Stimulated activated CD8-positive, alpha-beta memory T cell treated with anti-CD3 and anti-CD28 coated beads, Interleukin-2, amount 100 ng/mL, for 48 hours (primary cell): ENCODE measurements around the gene SNX5.

Source experiments
- DNase-seq, 2 donors: peaks; one replicate each; pipeline ENCODE4 v3.0.0-alpha.2; 2020; ENCODE audit warnings: low read depth in 2 of 2

SNX5 gene

DNA sequence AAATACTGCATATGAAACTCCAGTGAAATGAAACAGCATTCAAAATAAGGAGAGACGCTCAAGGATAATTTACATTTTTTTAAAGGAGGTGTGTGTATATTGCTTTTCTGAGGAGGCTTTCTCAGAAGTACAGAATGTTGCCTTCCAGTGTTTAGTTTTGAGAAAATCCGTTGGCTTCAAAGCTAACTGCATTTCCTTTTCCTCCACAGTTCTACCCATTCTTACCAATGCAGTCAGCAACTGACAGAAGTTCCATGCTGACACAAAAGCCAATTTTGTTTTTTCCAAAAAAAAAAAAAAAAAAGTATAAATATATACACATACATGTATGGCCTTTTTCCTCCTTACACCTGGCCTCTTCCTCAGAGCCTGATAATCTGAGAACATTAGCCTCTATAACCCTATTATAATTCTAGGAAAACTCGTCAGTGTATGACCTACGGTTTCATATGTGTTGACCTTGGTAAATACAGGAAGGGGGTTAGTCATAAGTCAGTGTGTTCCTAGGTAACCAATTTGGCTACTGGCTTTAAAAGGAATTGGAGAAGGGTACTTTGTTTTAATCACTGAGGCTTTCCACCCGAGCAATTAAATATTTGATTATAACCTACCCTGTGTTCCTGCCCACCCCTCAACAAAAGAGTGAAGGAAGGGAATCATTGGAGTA lies 24.4 kb upstream of the SNX5 start:
- no peak for DNase-seq

DNA sequence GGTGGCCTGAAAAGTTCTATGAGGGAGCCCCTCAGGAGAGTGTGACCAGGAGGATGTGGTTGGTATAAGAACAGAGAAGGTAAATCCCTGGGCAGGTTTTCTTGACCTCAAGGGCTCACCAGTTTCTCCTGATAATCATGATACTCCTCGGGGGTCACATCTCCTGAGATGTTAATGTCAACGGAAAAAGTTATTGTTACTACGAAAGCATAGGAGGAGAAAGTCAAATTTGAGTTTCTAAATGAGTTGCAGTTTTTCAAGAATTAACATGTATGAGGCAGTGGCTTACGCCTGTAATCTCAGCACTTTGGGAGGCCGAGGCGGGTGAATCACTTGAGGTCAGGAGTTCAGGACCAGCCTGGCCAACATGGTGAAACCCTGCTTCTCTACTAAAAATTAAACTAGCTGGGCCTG lies 23.6 kb upstream of the SNX5 start:
- DNase-seq, result peak in 1 of 2 donors; percentile 43

DNA sequence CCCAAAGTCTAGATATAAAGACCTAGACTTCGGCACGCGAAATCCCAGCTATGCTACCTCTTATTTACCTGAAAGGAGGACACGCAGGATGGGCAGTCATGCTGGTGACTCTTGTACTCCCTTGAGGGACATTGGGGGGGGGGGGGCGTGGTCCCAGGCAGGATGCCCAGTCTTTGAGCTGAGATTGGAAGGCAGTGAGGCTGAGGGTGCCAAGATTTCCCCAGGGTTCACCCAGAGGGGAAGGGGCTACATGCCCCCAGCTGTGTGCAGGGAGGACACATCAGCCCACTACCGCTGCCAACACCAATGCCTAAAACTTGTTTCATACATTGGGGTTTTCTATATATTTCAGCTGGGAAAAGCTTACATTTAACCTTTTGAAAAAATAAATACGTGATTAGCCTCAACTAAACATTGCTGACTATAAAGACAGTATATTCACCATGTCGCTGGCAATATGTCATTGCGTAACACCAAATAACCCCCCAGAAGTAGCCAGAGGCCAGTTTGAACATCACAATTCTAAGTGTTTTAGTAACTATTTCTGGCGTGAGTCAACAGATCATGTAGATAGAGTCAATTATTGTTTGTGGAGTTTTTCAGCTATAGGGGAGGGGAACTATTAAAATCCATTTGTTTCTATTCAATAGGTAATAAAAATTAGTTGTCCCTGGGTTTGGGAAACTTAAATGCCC lies 21.8 kb upstream of the SNX5 start:
- DNase-seq, result no peak

DNA sequence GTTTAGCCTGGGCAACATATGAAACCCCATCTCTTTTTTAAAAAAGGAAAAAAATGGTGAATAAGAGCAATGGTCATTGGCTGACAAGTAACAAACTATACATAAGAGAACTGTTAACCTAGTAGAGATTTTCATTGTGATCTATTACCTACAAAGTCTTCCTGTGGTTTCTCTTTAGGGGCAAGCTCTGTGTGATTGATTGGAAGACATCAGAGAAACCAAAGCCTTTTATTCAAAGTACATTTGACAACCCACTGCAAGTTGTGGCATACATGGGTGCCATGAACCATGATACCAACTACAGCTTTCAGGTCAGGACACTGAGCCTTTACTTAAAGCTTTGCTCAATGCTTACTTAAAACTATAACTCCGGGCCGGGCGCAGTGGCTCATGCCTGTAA lies 19.4 kb upstream of the SNX5 start:
- DNase-seq, result no peak

DNA sequence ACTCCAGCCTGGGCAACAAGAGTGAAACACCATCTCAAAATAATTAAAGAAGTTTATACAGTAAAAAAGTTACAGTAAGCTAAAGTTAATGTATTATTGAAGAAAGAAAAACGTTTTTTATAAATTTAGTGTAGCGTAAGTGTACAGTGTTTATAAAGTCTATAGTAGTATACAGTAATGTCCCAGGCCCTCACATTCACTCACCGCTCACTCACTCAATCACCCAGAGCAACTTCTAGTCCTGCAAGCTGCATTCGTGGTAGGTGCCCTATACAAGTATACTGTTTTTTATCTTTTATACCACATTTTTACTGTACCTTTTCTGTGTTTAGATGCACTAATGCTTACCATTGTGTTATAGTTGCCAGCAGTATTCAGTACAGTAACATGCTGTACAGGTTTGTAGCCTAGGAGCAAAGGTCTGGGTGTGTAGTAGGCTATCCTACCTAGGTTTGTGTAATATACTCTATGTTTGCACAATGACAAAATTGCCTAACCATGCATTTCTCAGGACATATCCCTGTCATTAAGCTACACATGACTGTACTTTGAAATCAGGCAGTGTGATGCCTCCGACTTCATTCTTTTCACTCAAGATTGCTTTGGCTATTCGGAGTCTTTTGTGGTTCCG lies 16.9 kb upstream of the SNX5 start:
- no peak for DNase-seq

DNA sequence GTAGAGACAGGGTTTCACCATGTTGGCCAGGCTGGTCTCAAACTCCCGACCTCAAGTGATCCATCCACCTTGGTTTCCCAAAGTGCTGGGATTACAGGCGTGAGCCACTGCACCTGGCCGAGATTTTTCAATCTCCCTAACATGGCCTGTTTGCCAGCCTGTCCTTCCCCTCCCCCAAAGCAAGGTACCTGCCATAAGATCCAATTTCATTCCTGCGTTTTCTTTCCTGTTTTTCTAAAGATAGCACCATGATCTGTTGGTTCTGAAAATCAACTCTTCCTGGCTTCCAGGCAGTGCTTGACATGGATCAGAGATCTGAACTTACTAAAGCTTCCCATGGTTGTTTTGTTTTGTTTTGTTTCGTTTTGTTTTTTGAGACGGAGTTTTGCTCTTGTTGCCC lies 7.7 kb upstream of the SNX5 start:
- no peak for DNase-seq

DNA sequence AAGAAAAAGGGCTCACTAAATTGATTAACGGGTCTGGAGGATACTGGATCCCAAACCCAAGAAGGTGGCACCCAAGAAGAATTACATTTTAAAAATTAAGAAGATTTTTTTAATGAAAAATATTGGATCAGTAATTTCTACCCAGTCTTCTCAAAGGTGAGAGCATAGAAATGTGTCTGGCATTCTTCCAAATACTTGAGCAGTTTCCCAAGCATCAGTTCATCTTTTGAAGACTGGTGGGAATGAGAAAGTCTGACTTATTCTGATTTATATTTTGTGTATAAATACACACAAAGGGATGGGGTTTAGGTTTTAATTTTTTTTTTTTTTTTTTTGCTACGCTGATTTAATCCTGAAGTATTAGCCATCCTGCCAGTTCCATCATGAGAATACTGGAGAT lies 3.5 kb upstream of the SNX5 start:
- DNase-seq, result no peak

DNA sequence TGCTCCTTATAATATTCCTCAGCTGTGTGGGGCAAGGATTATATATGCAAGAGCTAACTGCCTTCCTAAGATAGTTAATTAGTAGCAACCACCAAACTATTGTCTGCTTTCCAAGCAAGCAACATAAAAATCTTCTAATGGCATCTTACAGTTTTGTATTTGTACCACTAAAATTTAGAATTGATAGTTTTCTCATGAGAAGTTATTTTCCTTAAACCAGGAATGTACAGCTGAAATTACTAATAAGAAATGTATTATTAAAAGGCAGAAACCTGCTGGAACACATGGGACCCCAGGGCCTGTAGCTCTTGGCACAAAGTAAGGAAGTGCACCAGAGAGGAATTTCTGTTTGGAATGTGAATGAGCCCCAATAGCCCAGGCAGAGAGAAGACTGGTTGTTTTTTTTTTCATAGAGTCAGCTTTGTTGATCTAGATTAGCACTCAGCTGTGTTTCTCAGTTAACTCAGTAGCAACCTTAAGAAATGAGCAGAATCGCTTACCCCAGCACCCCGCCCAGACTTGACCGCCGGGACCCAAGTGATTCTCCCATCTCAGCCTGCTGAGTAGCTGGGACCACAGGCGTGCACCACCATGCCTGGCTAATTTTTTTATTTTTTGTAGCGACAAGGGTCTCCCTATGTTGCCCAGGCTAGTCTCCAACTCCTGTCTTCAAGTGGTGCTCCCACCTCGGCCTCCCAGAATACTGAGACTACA lies 2.9 kb upstream of the SNX5 start:
- DNase-seq, result no peak

DNA sequence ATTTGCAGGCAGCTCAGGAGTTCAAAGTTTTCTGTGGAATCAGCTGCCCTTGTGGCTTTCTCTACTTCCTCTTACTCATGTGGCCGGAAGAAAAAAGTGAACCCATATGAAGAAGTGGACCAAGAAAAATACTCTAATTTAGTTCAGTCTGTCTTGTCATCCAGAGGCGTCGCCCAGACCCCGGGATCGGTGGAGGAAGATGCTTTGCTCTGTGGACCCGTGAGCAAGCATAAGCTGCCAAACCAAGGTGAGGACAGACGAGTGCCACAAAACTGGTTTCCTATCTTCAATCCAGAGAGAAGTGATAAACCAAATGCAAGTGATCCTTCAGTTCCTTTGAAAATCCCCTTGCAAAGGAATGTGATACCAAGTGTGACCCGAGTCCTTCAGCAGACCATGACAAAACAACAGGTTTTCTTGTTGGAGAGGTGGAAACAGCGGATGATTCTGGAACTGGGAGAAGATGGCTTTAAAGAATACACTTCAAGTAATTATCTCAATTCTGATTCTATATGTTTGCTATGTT lies 1.4 kb upstream of the SNX5 start:
- no peak for DNase-seq

DNA sequence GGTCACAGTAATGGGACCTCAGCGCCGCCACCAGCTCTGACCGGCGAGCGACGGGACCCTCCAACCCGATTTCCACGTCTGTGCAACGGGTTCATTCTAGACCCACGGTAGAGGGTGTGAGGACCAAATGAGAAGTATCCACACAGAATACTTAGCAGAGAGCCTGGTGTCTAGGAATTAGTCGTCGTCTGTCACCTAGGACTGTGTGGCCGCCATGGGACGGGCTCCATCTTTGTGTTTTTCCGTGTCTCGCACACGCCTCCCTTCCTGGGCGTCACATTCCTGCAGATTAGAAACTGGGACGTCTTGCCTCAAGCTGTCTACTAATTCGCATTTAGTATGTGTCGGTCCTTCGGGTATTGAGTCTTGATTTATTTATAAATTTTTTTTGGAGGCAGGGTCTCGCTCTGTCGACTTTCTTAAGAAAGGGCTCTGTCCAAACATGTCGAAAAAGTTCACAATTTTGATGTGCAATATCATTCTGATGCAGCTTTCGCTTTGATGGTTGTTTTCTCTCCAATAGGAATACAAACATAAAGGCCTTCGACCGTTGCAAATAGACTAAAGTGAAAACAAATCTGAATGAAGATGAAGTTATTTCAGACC lies 787 bp upstream of the SNX5 start:
- DNase-seq, result peak in 1 of 2 donors; percentile 20

DNA sequence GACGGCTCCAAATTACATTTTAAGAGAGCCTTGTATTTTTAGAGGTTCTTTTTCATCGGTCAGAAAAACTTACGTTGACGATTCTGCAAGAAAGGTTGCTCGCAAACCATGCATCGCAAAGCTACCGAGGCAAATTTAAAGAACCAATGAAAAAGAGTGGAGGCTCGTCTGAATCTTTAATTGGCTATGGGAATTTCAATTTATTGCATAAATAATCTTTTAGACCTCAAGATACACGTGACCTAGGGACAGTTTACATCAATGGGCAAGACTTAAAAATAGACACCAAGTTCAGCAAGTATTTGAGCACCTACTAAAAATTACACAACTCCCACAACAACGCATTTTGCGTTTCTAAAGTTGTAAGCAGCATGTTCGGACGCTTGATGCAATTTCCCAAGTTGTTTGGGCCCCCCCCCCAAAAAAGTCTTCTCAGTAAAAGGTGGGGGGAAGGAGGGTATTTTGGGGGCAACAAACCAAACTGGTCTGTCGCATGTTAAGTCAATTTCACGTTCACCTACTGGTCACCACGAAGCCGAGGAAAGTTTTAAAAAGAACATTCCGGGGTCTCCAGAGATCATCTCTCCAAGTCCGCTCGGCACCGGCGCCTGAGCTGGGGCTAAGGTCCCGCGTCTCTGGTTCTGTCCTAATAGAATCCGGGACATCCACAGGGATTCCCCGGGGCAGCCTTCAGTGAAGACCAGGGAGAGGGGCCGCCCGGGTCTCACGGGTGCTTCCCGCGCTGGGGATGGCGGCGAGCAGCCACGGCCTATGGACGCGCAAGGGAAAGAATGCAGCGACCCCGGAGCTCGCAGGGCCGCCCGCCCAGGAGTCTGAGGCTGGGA lies 851 bp downstream of the SNX5 start:
- no peak for DNase-seq

DNA sequence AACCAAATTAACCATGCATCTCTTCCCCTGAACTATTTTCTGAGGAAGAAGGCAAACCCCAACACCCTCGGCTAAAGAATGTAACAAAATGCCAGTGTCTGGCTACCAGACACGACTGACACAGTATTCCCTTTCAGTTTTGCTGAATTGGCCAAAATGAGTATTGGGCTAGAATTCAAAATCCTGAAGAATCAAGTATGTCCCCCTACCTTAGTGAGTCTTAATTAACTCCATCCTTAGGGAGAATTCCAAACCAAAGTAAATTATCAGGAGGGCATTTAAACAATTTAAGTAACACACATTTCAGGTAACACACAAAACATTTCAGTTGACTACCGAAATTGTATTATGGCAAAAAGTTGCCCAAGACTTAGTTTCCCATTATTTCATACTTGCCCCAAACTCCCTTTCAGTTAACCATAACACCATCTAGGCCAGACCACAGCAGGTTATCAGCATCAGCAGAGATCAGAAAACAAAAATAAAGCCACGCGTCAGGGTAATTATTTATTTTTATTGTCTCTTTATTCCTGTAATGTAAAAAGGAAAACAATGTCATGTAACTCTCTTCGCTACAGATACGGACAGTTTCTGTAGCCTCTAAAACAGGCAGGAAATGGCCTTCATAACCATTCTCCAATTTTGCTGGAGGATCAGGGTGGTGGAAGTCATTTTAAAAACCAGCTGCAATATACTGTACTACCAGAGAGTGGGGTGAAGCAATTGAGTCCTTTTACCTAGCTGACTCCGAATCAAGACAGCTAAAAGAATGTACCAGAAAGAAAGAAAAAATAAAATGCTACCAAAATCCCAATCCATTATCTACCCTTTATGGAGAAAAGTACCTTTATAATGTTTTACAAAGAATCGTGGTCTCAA lies 1.9 kb downstream of the SNX5 start:
- DNase-seq, result no peak

DNA sequence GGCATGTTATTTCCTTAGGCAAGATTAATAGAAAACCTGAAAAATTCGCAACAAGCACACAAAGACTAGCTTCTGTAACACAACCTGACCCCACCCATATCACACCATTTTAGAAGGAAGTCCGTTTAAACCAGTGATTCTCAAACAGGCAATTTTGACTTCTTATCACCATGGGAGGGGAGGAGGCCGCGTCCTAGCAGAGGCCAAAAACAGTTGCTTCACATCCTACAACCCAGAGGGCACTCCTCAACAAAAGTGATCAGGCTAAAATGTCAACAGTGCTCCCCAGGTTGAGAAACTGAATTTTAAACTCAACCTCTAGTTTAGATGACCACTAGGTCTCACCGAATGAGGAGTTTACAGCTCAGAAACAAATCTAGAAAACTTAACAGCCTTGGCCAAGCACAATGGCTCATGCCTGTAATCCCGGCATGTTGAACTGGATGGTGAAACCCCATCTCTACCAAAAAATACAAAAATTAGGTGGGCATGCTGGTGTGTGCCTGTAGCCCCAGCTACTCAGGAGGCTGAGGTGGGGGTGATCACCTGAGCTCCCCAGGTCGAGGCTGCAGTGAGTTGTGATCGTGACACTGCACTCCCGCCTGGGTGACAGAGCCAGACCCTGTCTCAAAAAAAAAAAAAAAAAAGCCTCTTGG lies 3.4 kb downstream of the SNX5 start:
- no peak for DNase-seq

DNA sequence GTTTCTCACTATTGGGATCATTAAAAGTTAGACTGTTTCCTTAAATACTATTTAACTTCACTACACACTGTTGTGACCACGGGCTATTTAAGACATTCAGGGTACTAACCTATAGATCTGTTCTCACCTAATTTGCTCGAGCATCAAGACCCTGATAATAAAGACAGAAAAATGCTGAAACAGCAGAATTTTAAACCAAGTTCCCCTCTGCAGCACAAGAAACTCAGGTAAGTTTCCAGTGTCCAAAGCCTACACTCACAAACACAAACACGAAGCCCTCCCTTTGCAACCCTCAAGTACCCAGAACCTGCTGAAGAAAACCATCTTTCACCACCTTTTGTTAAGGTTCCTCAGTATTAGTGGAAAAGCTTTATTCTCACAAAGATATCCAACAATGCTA lies 4.0 kb downstream of the SNX5 start:
- no peak for DNase-seq

DNA sequence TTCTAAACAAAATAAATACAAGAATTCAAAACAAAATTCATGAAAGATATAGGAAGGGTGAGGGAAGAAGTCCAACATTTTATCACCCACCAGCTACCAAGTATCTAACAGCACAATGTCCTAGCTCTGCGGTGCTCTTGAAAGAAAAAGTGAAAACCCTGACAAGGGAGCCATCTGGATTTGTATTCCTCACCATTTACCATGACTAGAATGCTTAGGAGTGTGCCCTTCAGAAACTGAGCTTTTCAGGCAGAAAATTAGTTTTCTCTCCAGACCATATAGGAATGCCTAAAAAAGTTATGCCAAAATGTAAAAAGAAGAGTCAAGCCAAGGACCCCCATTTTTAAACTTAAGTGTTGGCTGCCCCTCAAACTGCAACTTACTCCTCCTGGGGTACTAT lies 4.5 kb downstream of the SNX5 start:
- DNase-seq, result no peak

DNA sequence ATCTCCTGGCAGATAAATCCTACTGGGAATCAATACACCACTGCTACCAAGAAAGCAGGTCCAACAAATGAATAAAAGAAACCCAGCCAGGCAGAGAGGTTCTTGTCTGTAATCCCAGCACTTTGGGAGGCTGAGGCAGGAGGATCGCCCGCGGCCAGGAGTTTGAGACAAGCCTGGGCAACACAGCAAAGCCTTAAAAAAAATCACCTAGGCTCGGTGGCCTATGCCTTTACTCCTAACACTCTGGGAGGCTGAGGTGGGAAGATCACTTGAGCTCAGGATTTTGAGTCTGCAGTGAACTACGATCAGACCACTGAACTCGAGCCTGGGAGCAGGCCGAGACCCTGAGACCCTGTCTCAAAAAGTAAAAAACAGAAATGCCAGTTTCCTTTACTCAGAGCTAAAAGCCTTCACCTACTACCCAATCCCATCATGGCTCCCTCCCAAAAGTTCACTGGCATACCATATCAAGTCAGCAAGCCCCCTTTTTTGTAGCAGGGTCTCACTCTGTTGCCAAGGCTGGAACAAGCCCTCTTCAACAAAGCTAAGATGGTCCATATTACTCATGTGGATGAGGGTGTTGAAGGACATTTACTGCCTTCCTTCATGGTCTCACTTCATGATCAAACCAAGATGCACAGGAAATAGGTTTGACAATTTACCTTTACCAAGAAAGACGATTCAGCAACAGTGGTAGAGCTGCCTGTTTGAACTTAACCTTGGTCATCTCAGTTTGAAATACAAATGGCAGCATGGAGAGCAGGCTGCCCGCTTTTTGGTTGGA lies 5.3 kb downstream of the SNX5 start:
- no peak for DNase-seq

DNA sequence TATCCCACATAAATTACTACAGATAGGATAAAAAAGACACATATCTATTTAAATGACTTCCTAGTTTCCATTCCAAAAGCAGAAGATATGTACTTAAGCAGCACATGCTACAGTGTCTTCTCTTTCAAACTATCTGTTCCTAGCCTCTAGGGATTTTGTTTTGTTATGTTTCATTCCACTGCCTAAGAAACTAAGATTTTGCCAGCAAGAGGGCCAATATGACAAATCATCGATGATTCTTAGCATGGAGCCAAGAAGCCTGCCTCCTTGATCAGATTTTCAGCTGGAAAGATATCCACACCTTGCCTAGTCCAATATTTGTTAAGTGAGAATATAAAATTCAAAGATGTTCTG lies 7.0 kb downstream of the SNX5 start:
- DNase-seq, result no peak

DNA sequence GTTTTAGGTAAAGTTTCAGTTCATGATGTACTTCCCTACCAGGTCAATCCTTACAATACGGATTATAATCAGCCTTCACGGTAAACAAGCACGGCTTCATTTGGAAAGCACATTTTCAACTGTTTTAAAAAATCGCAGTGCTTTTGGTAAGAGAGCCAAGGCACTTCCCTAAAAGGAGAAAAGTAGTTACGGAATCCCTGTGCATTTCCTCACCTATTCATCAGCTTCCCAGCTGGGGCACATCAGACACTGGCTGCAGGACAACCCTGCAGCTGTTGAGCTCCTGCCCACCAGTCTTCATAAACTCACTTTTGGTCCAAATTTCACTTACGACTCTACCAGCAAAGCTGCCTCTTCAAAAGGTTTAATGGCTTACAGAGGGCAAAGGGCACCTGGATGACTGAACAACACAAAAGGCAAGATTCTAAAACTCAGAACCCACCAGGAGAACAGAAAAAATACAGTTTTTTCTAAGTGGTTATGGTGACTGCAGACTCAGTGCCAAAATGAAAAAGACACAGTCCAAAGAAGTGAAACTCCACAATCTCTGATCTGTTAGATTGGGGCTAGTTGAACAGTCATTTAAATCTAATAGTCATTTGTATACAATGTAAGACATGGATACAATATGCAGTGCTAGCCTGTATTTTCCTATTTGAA lies 7.5 kb downstream of the SNX5 start:
- DNase-seq, result no peak
